Measurements from ENCODE around the gene PRKAA1.
A peak's percentile ranks its signal among the peaks of the same experiment; 100 is the strongest.

PRKAA1 gene

DNA sequence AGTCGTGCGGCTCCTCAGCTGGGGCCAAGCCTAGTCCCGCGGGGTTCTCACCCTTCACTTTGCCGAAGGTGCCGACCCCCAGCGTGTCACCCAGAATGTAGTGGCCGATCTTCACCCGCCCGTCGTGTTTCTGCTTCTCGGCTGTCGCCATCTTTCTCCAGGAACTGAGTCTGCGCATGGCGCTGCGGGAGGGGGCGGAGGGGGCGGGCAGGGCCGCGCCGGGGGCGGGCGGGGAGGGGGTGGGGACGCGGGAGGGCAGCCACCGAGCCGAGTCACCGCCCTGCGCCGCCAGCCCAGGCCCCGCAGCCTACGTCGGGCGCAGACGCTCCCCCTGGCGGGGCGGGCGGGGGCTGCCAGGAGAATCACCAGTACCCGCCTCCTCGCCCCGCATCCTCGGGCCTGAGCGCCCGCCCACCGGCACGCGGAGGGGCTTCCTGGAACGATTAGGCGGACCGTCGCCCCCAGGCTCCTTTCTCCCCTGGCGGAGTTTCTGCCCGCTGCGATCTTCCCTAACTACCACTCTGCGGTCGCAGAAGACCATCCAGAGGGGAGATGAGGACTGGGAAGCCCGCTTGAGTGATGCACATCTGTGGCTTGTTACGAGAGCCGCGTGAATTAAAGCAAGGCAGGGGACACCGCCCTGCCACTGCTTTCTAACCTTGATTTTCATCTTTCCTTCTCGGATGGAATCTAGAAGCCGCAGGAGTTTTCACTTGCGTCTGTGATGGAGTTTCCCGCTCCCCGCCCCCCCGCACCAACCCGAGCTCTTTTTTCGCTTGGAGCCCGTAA is at the start of gene PRKAA1:
Gene PRKAA1, minus strand, starts transcription at position 363 of the 789 bp plus-strand sequence. Its CDS starts 185 bp downstream, at position 178.
- peak; percentile 69 to 86 for DNase-seq (ENCODE audit: extremely low read depth in 1 of 2, low read depth in 1 of 2)

DNA sequence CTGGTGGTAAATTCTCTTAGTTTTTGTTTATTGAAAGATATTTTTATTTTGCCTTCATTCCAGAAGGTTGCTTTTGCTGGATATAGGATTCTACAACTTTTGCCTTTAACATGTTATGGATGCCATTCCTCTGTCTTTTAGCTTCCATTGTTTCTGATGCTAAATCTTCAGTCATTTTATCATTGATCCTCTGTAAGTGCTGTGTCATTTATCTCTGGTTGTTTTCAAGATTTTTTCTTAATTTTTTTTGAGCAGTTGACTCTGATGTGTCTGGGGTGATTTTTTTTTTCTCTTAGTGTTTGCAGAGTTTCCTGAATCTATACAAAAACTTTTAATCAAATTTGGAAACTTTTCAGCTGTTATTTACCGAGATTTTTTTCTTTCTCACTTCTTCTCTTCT is 49.4 kb upstream of the PRKAA1 start:
- no peak for DNase-seq (ENCODE audit: extremely low read depth in 1 of 2, low read depth in 1 of 2)

DNA sequence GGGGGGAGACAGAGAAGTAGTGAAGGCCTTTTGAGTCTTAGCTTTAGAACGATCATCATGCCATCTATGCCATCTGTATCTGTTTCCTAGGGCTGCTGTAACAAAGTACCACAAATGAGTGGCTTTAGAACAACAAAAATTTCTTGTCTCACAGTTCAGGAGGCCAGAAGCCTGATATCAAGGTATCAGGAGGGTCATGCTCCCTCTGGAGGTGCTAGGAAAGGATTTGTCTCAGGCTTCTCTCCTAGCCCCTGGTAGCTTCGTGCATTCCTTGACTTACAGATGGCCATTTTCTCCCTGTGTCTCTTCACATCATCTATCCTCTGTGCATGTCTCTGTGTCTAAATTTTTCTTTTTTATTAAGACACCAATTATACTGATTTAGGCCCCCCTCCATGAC is 48.2 kb upstream of the PRKAA1 start:
- DNase-seq (ENCODE audit: extremely low read depth in 1 of 2, low read depth in 1 of 2) = no peak

DNA sequence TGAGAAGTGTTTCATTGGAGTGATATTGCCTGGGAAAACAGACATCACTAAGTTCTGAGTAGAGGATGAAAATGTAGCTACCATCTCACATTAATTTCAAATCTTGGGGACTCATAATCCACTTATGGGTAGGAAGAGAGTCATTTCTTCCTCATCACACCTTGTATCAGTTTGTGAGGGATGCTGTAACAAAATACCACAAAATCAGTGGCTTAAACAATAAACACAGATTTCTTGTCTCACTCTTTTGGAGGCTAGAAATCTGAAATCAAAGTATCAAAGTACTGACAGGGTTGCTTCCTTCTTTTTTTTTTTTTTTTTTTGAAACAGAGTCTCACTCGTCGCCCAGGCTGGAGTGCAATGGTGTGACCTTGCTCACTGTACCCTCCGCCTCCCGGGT is 46.4 kb upstream of the PRKAA1 start:
- no peak for DNase-seq (ENCODE audit: extremely low read depth in 1 of 2, low read depth in 1 of 2)

DNA sequence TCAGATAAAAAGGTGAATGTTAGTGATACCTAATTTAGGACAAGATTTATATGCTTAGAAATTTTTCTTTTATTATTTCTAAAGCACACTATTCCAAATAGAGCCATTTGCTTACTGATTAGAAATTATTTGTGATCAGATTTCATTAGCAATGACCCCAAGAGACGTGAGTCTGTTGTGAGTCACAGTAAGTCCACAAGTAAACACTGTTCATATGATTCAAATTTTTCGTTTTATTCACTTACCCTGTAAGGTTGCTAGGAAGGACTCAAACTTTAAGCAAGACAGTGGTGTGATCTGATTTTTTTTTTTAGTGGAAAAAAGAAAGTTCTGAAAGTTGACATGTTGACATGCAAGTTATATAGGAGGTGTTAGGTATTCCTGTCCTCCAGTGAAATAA is 44.2 kb upstream of the PRKAA1 start:
- no peak for DNase-seq (ENCODE audit: extremely low read depth in 1 of 2, low read depth in 1 of 2)

DNA sequence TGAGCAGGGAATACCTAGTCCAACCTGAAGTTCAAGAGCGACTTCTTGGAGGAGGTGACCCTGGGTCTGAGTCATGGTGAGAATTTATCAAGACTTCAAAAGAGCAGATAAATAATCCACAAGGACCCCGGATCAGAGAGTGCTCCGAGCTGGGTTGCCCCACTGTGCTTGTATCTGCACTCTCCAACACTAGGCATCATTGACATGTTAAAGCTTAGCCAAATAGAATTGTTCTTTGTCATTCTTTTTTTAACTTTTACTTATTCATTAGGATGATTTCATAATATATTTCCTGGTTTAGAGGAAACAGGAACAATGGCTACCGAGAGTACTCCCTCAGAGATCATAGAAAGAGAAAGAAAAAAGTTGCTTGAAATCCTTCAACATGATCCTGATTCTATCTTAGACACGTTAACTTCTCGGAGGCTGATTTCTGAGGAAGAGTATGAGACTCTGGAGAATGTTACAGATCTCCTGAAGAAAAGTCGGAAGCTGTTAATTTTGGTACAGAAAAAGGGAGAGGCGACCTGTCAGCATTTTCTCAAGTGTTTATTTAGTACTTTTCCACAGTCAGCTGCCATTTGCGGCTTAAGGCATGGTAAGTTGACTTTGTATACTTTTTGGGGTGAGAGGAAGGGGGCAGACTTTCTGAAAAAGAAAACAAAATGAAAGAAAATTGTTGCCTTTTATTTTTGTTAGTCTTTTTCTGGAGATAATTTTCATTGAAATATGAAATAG is 43.1 kb upstream of the PRKAA1 start, which contains the start of gene CARD6:
Gene CARD6, plus strand, starts transcription at position 300 of the 738 bp plus-strand sequence. Its CDS starts 16 bp downstream, at position 316.
- no peak for DNase-seq (ENCODE audit: extremely low read depth in 1 of 2, low read depth in 1 of 2)

DNA sequence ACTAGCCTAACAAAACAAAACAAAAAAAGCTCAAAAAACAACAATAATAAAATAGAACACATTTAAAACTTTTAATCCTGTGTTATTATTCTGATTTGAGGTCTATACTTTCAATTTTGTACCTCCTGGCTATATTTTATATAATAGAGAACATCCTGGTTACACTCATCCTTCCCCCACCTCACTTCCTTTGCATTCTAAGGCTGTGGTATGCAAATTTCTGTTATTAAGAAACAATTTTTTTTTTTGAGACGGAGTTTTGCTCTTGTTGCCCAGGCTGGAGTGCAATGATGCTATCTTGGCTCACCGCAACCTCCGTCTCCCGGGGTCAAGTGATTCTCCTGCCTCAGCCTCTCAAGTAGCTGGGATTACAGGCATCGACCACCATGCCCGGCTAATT is 39.9 kb upstream of the PRKAA1 start:
- DNase-seq (ENCODE audit: extremely low read depth in 1 of 2, low read depth in 1 of 2) = no peak

DNA sequence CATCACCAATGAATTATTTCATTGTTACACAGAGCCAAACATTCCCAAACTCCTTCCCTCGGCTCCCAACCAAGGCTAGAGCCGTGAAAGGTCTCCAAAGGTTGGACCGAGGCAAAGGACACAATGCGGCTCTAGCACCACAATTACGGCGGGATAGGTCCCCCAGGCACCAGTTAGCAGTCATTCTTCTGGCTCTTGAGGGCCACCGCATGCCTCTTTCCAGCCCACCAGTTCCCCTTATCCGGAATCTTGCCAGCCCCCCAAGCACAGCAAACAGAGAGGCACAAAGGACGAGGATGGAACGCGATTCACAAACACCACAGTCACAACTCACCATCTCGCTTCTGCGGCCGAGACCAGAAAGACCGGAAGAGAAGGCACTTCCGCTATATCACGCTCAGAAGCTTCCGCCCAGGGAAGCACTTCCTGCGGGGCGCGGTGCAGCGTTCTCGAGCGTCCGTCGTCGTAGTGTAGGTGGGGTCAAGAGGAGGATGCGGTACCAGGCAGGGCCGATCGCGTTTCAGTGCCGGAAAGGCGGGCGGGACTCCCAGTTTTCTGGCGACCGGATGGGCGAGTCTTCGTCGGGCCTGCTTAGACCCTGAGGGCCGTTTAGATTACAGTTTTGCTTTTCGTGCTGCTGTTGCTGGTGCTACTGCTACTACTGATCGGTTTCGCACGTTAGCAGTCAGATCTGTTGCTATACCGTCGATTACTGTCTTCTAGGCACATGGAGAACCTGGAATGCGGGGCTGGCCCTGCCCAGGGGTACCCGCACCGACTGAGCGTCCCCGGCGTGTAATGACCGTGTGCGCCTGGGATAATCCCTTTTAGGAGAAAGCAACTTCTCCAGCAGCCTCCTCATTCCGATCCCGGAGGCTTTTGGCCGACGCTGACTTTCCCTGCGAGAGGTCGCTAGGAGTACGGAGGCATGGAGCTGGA is 36.9 kb upstream of the PRKAA1 start, which contains the start of gene RPL37:
Gene RPL37, minus strand, starts transcription at position 374 of the 939 bp plus-strand sequence. Its CDS starts 37 bp downstream, at position 337.
- peak; percentile 74 to 78 for DNase-seq (ENCODE audit: extremely low read depth in 1 of 2, low read depth in 1 of 2)

DNA sequence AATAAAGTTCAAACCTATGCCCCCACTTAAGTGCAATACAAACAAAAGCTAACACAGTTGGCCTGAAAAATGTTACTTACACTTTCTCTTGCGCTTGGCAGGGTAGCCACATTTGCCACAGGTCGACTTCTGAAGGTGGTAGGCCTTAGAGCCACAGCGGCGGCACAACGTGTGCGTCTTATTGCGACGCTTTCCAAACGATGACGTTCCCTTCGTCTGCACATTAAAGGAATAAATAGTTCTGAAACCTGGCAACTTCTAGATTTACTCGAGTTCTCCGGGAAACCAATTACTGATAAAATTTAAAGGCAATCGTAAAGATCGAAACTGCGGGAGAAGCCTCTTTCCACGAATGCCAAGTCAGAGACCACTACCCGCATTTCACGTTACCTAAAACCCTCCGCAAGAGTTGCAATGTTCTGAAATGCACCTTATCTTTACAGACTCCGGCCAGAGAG is 36.2 kb upstream of the PRKAA1 start:
- peak; percentile 32 to 37 for DNase-seq (ENCODE audit: extremely low read depth in 1 of 2, low read depth in 1 of 2)

DNA sequence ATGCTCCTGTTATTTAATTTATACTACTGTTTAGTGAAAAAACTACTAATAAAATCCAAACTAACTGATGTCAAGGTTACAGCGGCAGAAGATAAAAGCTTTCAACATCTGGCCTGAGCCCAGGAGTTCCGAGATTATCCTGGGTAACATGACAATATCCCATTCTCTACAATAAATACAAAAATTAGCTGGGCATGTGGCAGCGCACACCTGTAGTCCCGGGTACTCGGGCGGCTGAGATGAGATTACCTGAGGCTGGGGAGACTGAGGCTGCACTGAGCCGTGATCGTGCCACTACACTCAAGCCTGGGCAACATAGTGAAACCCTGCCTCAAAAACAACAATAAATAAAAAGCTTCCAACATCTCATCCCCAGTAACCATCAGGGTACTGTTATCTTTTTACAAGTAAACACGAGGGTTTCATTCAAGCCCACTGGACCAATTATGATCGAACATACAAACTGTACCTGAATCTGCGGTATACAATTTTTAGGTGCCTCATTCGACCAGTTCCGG is 35.6 kb upstream of the PRKAA1 start:
- no peak for DNase-seq (ENCODE audit: extremely low read depth in 1 of 2, low read depth in 1 of 2)

DNA sequence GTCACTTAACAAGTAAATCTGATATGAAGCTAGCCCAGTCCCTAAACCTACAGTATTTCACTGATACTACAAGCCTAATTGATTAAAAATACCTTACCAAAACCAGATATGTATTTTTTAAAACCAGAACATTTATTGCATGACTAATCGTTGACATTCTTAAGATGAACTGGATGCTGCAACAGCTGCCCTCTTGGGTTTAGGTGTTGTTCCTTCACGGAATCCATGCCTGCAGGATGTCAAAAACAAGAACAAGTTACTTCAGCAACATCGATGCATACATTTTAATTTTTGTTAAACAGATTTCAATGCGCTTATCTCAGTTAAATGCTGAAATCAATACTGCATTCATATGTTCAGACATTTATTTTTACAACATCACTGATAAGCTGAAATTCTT is 34.2 kb upstream of the PRKAA1 start:
- no peak for DNase-seq (ENCODE audit: extremely low read depth in 1 of 2, low read depth in 1 of 2)

DNA sequence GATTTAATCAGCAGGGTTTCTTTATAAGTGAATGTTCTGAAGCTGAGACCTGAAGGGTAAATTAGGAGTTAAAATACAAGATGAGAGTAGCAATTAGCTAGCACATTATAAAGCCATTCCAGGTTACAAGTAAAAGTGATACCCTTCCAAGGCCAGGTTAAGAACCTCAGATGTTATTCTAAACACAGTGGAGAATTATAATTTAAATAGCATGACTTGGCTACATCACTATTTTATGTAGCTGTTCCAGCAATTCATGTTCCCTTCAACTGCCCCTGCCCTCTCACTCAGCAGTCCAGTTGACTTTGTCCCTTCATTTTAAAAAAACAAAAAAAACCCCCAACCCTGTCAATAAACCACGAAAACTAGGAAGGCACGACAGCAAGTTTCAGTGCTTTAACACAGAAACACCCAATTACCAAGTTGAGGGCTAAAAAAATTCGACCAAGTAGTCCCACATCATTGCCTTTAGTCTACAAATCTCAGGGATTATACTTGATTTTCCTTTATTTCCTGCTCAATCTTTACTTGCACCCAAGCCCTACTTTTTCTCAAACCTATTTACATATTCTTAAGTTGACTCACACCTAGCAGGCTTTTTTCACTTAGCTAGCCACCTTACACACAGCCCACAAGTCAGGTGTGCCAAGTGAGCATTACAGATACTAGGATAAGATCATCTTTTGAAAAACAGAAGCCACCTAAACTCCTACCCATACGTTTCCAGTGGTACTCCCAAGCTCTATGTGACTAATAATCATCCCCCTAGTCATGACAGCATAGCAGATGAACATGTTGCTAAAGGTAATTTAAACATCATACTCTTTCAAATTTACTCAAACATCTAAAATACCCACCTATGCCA is 33.4 kb upstream of the PRKAA1 start:
- DNase-seq (ENCODE audit: extremely low read depth in 1 of 2, low read depth in 1 of 2) = no peak

DNA sequence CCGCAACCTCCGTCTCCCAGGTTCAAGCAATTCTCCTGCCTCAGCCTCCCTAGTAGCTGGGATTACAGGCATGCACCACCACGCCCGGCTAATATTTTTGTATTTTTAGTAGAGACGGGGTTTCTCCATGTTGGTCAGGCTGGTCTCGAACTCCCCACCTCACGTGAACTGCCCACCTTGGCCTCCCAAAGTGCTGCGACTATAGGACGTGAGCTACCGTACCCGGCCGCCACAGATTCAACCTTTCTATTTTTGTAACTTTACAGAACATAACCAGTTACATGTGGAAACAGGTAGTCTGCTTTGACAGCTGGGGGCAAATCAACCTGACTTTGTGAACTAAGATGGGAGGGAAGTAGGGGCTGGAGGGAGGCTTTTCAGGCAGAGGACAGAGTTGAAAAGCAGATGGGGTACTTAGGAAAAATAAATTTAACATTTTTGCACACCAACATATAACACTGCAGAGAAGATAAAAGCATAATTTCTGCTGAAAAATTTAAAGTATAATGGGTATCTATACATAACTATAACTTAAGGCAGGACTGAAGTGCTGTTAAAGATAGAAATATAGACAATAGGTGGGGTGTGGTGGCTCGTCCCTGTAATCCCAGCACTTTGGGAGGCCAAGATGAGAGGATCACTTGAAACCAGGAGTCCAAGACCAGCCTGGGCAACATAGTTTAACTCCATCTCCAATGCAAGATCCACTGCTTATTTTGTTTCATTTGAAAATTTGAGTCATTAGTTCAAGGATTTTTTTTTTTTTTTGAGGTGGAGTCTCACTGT is 31.8 kb upstream of the PRKAA1 start:
- no peak for DNase-seq (ENCODE audit: extremely low read depth in 1 of 2, low read depth in 1 of 2)

DNA sequence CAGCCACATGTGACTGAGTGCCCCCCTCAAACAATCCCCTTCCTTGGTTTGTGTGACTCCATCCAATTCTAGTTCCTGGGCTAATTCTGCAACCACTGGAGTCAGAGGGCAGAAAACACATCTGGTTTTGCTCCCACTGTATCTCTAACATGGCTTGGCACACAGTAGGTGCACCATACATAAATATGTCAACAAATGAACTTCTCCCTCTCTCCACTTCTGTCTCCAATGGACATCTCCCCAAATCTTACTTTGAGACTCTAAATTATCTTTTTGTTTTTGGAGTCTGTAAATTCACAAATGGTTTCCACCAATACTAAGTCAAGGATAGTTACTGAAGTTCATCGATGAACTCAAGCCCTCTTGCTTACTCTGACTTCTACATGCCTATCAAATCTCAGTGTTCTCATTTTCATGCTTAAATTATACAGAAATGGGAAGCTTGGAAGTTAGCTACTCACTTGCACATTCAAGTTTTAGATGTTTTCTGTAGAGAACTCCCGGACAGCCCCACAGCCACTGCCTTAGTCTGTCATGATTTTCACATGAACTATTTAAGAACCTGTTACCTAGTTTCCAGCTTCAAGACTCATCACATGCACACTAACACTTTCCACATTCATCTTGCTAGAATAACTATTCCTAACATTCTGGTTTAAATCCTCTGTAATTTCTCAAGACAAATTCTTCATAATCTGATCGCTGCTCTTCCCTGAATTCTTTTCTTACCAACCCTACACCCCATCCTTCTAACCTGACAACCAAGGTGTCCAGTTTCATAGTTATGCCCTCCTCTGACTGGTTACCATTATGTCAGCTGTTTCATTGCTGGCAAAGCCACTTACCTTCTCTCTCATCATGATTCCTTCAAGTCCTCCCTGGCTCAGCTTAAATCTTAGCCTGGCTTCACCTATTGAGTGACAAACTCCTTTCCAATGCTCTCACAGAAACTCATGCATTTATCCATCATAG is 30.8 kb upstream of the PRKAA1 start:
- no peak for DNase-seq (ENCODE audit: extremely low read depth in 1 of 2, low read depth in 1 of 2)

DNA sequence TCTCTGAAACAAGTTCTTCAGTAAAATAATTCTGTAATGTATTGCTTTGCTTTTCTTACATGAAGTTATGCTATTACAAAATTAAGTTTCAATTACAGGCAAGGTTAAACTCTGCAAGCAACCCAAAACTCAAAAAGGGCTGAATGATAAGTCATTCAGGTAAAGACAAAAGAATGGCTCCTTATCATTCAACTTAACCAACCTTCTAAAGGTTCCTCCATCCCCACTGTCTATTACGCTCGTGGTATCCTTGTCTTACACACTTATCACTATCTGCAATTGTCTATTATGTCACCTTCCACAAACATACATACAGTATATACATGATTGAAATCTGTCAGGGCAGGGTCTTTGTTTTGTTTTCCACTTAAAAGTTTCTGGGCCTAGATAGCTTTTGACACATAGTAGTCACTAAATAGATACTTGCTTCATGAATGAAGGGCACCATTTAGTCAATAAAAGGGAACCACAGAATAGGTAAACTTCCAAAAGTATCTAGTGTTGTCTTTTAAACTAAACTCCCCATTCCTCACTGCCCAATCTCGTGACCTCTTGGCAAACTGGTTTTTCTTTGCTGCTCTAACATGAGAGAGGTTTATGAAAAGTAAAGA is 30.0 kb upstream of the PRKAA1 start:
- no peak for DNase-seq (ENCODE audit: extremely low read depth in 1 of 2, low read depth in 1 of 2)

DNA sequence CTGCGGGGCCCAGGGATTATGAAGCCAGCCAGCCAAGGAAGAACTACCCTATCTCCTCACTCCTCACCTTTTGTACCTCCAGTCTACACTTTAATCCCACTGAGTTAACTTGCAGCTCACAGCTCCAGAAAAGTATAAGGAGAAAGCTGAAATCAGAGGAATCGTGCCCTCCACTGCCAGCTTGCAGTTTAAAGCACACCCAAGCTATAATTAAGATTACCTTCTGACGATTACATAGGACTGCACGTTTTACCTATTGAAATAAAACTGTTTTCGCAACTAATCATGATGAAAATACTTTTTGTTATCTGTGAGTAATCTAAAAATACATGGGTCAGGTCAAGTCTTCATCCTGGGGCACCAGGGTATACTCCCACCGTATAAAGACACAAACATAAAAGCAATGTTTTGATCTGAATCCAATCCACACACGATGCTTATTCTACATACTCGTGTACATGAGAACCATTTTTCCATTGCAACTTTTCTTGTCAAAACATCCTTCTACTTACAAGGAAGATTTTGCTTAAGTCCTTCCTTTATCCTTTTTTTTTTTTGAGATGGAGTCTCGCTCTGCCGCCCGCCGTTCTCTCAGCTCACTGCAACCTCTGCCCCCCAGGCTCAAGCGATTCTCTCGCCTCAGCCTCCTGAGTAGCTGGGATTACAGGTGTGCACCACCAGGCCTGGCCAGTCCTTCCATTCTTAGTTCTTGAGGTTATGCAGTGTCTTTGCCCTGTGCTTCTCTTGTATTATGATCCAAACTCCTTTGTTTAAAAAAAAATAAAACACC is 29.2 kb upstream of the PRKAA1 start:
- DNase-seq (ENCODE audit: extremely low read depth in 1 of 2, low read depth in 1 of 2) = no peak
